T-cell (primary cell): ENCODE results near the gene USP17L17. TPM values are rescaled to one million over a fixed set of nuclear protein-coding genes. Genes with fewer than 3 reads are reported as not detected.
"Not testable (repeated sequence)": the region's sequence is repeated elsewhere in the genome, so short reads cannot be mapped to it uniquely, and the experiment has no call there.

ENCODE experiments used
- ATAC-seq, 4 experiments: fragments of 200-7000 bp in 3 of 4; fragments of 150-1000 bp in 1 of 4; cut with Tn5 transposase; replicated peaks in 1 of 4; 1 replicate in 3 of 4; 2 replicates in 1 of 4; pipeline ENCODE4 v1.10.0; 2021; ENCODE audit warnings: moderate library complexity in 3 of 4, mild to moderate bottlenecking in 2 of 4, moderate number of reproducible peaks in 1 of 4
- CTCF ChIA-PET, 2 donors: fragments of 300-600 bp; sonication (Branson Sonifier 250); formaldehyde crosslinking; loops; one replicate each; lab custom pipeline; 2022; ENCODE audit warnings: antibody characterized with exemption in 2 of 2; lab: Charles Lee
- POLR2A ChIA-PET, 2 donors: fragments of 300-600 bp; sonication (Branson Sonifier 250); formaldehyde crosslinking; loops; one replicate each; lab custom pipeline; 2022; ENCODE audit warnings: antibody characterized with exemption in 2 of 2; lab: Charles Lee
- DNase-seq, 35 experiments: peaks; one replicate each; pipeline versions ENCODE4 v3.0.0 to v3.0.0-alpha.2; 2013 to 2023
- H3K27ac ChIP-seq: one replicate; pipeline ENCODE4 v1.5.1; 2013; ENCODE audit warnings: low read length
- H3K27me3 ChIP-seq, 2 experiments: replicated peaks in 1 of 2; 1 replicate in 1 of 2; 2 replicates in 1 of 2; pipeline versions ENCODE4 v1.6.1 to v1.7.0; 2013; ENCODE audit warnings: low read length in 1 of 2, mixed read lengths in 1 of 2; ENCODE audit not compliant: control insufficient read depth in 2 of 2, insufficient read depth in 2 of 2; ENCODE audit errors: extremely low read depth in 1 of 2
- H3K36me3 ChIP-seq, 2 donors: 1 replicate in 1 of 2; 2 replicates in 1 of 2; pipeline versions ENCODE4 v1.6.1 to v1.7.0; 2013; ENCODE audit warnings: low read length in 1 of 2; ENCODE audit not compliant: control insufficient read depth in 2 of 2, insufficient read depth in 1 of 2; ENCODE audit errors: extremely low read depth in 1 of 2
- H3K4me1 ChIP-seq, 2 experiments: 1 replicate in 1 of 2; 2 replicates in 1 of 2; pipeline versions ENCODE4 v1.6.1 to v1.7.0; 2013; ENCODE audit warnings: low read length in 2 of 2, mixed read lengths in 1 of 2; ENCODE audit not compliant: insufficient read depth in 2 of 2, control insufficient read depth in 1 of 2; ENCODE audit errors: extremely low read depth in 1 of 2
- H3K4me3 ChIP-seq, 2 donors: 1 replicate in 1 of 2; 2 replicates in 1 of 2; pipeline versions ENCODE4 v1.5.1 to v1.7.0; 2013; ENCODE audit warnings: mild to moderate bottlenecking in 2 of 2, low read length in 1 of 2, moderate library complexity in 1 of 2; ENCODE audit not compliant: control insufficient read depth in 1 of 2; ENCODE audit errors: extremely low read depth in 1 of 2
- H3K9me3 ChIP-seq: 2 replicates; pipeline ENCODE4 v1.7.0; 2013
- H3K27ac Mint-ChIP-seq, 2 donors: one replicate each; pipeline ENCODE4 v1.8.0; 2020 to 2021; ENCODE audit warnings: mild to moderate bottlenecking in 2 of 2, mixed read lengths in 2 of 2
- H3K27me3 Mint-ChIP-seq, 2 donors: one replicate each; pipeline ENCODE4 v1.8.0; 2021 to 2022; ENCODE audit warnings: mixed read lengths in 2 of 2
- H3K36me3 Mint-ChIP-seq: one replicate; pipeline ENCODE4 v1.8.0; 2021; ENCODE audit warnings: mixed read lengths
- H3K4me1 Mint-ChIP-seq, 3 donors: one replicate each; pipeline ENCODE4 v1.8.0; 2020 to 2022; ENCODE audit warnings: mixed read lengths in 3 of 3, mild to moderate bottlenecking in 1 of 3
- H3K4me3 Mint-ChIP-seq, 3 donors: one replicate each; pipeline ENCODE4 v1.8.0; 2020 to 2022; ENCODE audit warnings: mild to moderate bottlenecking in 3 of 3, mixed read lengths in 3 of 3, moderate library complexity in 3 of 3
- H3K9me3 Mint-ChIP-seq, 3 donors: one replicate each; pipeline ENCODE4 v1.8.0; 2020 to 2022; ENCODE audit warnings: mixed read lengths in 3 of 3
- WGBS: methylation state at CpG from one replicate; pipeline ENCODE4 v1.1.5; 2013; ENCODE audit warnings: missing lambda C conversion rate; ENCODE audit not compliant: insufficient coverage; 5-methylcytosine and 5-hydroxymethylcytosine counted together
- total RNA-seq, 35 experiments: library from RNA in 6 of 35; stranded (reverse) in 6 of 35; fragments of 120-200 nt in 1 of 35; gene quantifications; one replicate each; pipeline versions ENCODE4 v1.2.1 to v1.2.4 and lab custom pipeline; 2013 to 2026

Gene USP17L17
- total RNA-seq, 5 donors from 2014 or later (not counting 1 experiment from before 2014, with no cell fraction given): not detected

DNA sequence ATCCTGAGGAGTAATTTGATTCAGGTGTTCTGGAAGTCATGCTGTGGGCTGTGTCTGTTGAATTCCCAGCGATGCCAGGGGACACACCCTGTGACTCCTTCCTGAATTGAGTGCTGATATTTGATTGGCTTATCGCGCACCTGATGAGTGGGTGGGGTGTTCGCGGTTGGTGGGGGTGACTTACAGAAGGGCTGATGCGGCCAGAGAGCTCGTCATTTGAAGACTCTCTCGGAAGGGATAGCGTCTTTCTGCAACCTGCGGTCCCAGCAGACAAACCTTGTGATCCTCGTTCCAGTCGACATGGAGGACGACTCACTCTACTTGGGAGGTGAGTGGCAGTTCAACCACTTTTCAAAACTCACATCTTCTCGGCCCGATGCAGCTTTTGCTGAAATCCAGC lies 9.6 kb upstream of the USP17L17 start, which contains the start of gene USP17L15:
TSS of gene USP17L15 (plus strand) at position 301 of the 400 bp plus-strand sequence. CDS start at position 301, 0 bp downstream.
- H3K36me3 Mint-ChIP-seq, H3K36me3 ChIP-seq, CTCF ChIA-PET, H3K9me3 Mint-ChIP-seq, POLR2A ChIA-PET, H3K27me3 ChIP-seq, H3K27me3 Mint-ChIP-seq, ATAC-seq, H3K4me1 ChIP-seq, H3K4me3 ChIP-seq, H3K27ac Mint-ChIP-seq, H3K4me3 Mint-ChIP-seq, H3K9me3 ChIP-seq, H3K4me1 Mint-ChIP-seq, DNase-seq, H3K27ac ChIP-seq: not testable (repeated sequence)
- WGBS: no CpG with 5 or more reads among the region's 15 CpGs

GRCh38 chr4:9238461-9238860 lies 5.2 kb upstream of the USP17L17 start:
- H3K27me3 ChIP-seq, H3K4me1 ChIP-seq, H3K27me3 Mint-ChIP-seq, H3K9me3 Mint-ChIP-seq, H3K36me3 ChIP-seq, ATAC-seq, H3K4me3 ChIP-seq, POLR2A ChIA-PET, H3K9me3 ChIP-seq, H3K4me3 Mint-ChIP-seq, H3K27ac ChIP-seq, H3K36me3 Mint-ChIP-seq, H3K4me1 Mint-ChIP-seq, H3K27ac Mint-ChIP-seq, CTCF ChIA-PET: not testable (repeated sequence)
- peak in 7 of 35 experiments; percentile 0 to 7 (median 1) for DNase-seq
- WGBS: no CpG with 5 or more reads among the region's 12 CpGs

DNA sequence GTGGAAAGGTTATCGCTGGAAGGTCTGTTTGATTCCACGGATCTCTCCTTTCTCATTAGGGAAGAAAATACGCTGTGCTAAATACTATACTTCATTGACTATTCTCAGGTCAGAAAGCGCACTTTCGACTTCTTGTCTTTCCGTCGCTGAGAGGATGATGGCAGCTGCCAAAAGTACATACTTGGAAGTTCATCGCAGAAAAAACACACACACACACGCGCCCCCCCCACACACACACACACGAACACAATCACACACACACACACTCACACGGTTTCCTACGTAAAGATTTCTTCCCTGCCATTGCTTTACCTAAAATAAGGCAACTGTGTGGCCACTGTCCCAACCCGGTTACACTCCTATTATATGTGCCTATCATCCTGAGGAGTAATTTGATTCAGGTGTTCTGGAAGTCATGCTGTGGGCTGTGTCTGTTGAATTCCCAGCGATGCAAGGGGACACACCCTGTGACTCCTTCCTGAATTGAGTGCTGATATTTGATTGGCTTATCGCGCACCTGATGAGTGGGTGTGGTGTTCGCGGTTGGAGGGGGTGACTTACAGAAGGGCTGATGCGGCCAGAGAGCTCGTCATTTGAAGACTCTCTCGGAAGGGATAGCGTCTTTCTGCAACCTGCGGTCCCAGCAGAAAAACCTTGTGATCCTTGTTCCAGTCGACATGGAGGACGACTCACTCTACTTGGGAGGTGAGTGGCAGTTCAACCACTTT lies 4.4 kb downstream of the USP17L17 start, which contains the start of gene USP17L18:
TSS of gene USP17L18 (plus strand) at position 678 of the 728 bp plus-strand sequence. CDS start at position 678, 0 bp downstream.
- H3K9me3 Mint-ChIP-seq, H3K36me3 ChIP-seq, CTCF ChIA-PET, H3K27ac ChIP-seq, H3K4me1 Mint-ChIP-seq, H3K27ac Mint-ChIP-seq, ATAC-seq, POLR2A ChIA-PET, H3K36me3 Mint-ChIP-seq, H3K27me3 ChIP-seq, H3K4me3 ChIP-seq, H3K27me3 Mint-ChIP-seq, H3K9me3 ChIP-seq, H3K4me1 ChIP-seq, H3K4me3 Mint-ChIP-seq: not testable (repeated sequence)
- WGBS: 93% methylated on average over 4 of the region's 26 CpGs
- DNase-seq: peak in 7 of 35 experiments; percentile 0 to 12 (median 2)

DNA sequence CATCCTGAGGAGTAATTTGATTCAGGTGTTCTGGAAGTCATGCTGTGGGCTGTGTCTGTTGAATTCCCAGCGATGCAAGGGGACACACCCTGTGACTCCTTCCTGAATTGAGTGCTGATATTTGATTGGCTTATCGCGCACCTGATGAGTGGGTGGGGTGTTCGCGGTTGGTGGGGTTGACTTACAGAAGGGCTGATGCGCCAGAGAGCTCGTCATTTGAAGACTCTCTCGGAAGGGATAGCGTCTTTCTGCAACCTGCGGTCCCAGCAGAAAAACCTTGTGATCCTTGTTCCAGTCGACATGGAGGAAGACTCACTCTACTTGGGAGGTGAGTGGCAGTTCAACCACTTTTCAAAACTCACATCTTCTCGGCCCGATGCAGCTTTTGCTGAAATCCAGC lies 9.4 kb downstream of the USP17L17 start, which contains the start of gene USP17L19:
TSS of gene USP17L19 (plus strand) at position 301 of the 400 bp plus-strand sequence. CDS start at position 301, 0 bp downstream.
- not testable (repeated sequence) for H3K4me3 Mint-ChIP-seq
- whole genome bisulfite sequencing: no CpG with 5 or more reads among the region's 13 CpGs

GRCh38 chr4:9257824-9258223 lies 14.1 kb downstream of the USP17L17 start, which contains the start of gene USP17L20:
Gene USP17L20 (plus strand): TSS chr4:9258124. CDS start chr4:9258124, 0 bp downstream.
- H3K27me3 ChIP-seq, DNase-seq, H3K27ac Mint-ChIP-seq, ATAC-seq, H3K4me1 Mint-ChIP-seq, H3K27me3 Mint-ChIP-seq, H3K36me3 Mint-ChIP-seq, H3K27ac ChIP-seq, POLR2A ChIA-PET, H3K9me3 Mint-ChIP-seq, H3K4me1 ChIP-seq, H3K4me3 Mint-ChIP-seq, H3K36me3 ChIP-seq, H3K4me3 ChIP-seq, H3K9me3 ChIP-seq, CTCF ChIA-PET: not testable (repeated sequence)
- no CpG with 5 or more reads among the region's 15 CpGs for WGBS

More for the DNA sequence above, 9.4 kb downstream of the USP17L17 start, which contains the start of gene USP17L19:
- H3K9me3 Mint-ChIP-seq, CTCF ChIA-PET, ATAC-seq, H3K4me1 Mint-ChIP-seq, POLR2A ChIA-PET, H3K27me3 ChIP-seq, H3K27me3 Mint-ChIP-seq, H3K9me3 ChIP-seq, H3K36me3 Mint-ChIP-seq, H3K4me1 ChIP-seq, H3K36me3 ChIP-seq, DNase-seq, H3K4me3 ChIP-seq, H3K27ac Mint-ChIP-seq, H3K27ac ChIP-seq: not testable (repeated sequence)

- H3K27ac Mint-ChIP-seq, H3K4me3 Mint-ChIP-seq: not testable (repeated sequence)
These were observed 18.9 kb downstream of the USP17L17 start, which contains the start of gene USP17L21 for GRCh38 chr4:9262572-9262971. Gene USP17L21 (plus strand): TSS chr4:9262872. CDS start chr4:9262872, 0 bp downstream.

More at GRCh38 chr4:9262572-9262971, 18.9 kb downstream of the USP17L17 start, which contains the start of gene USP17L21:
- WGBS: no CpG with 5 or more reads among the region's 13 CpGs
- H3K4me1 Mint-ChIP-seq, H3K9me3 Mint-ChIP-seq, H3K27me3 Mint-ChIP-seq, ATAC-seq, POLR2A ChIA-PET, H3K27me3 ChIP-seq, H3K4me1 ChIP-seq, H3K36me3 Mint-ChIP-seq, H3K4me3 ChIP-seq, H3K36me3 ChIP-seq, H3K27ac ChIP-seq, CTCF ChIA-PET, DNase-seq, H3K9me3 ChIP-seq: not testable (repeated sequence)
